Mammary epithelial cell (primary cell): ENCODE results near the gene SVIL.

Source experiments
- CTCF ChIP-seq, 2 donors: IDR thresholded peaks in 1 of 2; conservative IDR thresholded peaks in 1 of 2; 2 replicates each; pipeline ENCODE4 v1.5.1; 2011 to 2012; ENCODE audit warnings: inconsistent platforms in 2 of 2, low read length in 2 of 2, mild to moderate bottlenecking in 2 of 2, control low read depth in 1 of 2, low read depth in 1 of 2; ENCODE audit not compliant: insufficient read depth in 1 of 2; ENCODE audit errors: extremely low read depth in 1 of 2
- EZH2 ChIP-seq: IDR thresholded peaks from 2 replicates; pipeline ENCODE4 v1.6.1; 2012; ENCODE audit warnings: low read length, inconsistent platforms, borderline replicate concordance

GRCh38 chr10:29609696-29610095, 25.1 kb downstream of the SVIL start:
- no peak for TF ChIP-seq CTCF (conservative IDR thresholded peaks at IDR 0.05 in 1 of 2, IDR thresholded peaks at IDR 0.05 in 1 of 2; ENCODE audit: extremely low read depth in 1 of 2, insufficient read depth in 1 of 2, low read depth in 1 of 2, low read length in 2 of 2)
- TF ChIP-seq EZH2: no peak
